HL-60/S4 treated with phorbol 12-myristate 13-acetate at 8.2 ng/mL for 4 days and 3 days (cell line): ENCODE results near the gene ZNF749.

Source experiments
- in situ Hi-C: fragments of 300-500 bp; cut with MboI; formaldehyde crosslinking; loops from 2 replicates; pipeline ENCODE4 v1.15.0; 2022; ENCODE audit warnings: low sequenced_read_pairs

The ZNF749 gene

GRCh38 chr19:57435062-57435978, at the start of gene ZNF749:
TSS of gene ZNF749 (plus strand) at chr19:57435325. CDS start at chr19:57435579, 254 bp downstream.
- in situ Hi-C loops, result no loop called here

- in situ Hi-C loops, result no loop called here
Measured at GRCh38 chr19:57389194-57389729, 45.9 kb upstream of the ZNF749 start.

DNA sequence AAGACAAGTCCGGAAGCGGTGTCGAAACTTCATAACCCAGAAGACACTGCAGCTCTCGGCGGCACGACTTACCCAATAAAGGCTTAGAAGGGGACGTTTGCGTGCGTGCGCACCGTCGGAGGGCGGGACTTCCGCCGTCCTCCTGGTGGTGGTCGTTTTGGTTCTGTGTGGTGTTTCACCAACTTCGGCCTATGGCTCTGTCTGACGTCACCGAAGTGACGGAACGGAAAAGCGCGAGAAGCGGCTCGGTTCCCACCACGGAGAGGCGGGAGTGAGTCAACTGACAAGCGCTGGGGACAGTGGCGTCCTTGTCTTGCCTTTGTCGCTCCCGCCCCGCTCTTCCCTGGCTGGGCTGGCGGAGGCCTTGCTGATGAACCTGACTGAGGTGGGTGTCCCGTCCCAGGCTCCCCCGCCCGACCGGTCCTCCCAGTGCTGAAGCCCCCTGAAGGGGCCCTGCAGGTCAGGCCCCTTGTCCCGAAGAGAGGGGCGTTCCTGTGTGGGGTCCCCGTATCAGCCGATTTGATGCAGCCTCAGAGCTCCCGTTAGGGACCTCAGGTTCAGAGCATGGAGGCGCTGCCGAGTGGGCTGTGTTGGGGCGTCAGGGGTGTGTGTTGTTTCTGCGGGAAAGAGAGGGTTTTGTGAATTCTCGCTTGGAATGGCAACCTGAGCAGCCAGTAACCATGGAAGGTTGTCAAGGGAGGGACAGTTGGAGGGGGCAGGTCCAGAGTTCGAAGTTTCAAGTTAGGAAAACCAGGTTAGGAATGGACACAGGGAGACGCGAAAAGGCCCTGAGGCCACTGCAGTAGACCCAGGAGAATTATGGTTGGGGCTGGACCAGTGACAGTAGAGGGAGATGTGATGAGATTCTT, 45.2 kb upstream of the ZNF749 start, which contains the start of gene ZNF548:
Gene ZNF548 (plus strand): TSS at position 125 of the 869 bp plus-strand sequence. CDS start 246 bp downstream, at position 371.
- in situ Hi-C loops, result no loop called here

- in situ Hi-C loops, result no loop called here
Measured at GRCh38 chr19:57395710-57396109, 39.4 kb upstream of the ZNF749 start.

GRCh38 chr19:57398868-57399267, 36.3 kb upstream of the ZNF749 start:
- in situ Hi-C loops, result no loop called here

GRCh38 chr19:57403737-57404563, 31.2 kb upstream of the ZNF749 start:
- in situ Hi-C loops, result no loop called here

- in situ Hi-C loops, result no loop called here
Measured at GRCh38 chr19:57406516-57407123, 28.5 kb upstream of the ZNF749 start.

DNA sequence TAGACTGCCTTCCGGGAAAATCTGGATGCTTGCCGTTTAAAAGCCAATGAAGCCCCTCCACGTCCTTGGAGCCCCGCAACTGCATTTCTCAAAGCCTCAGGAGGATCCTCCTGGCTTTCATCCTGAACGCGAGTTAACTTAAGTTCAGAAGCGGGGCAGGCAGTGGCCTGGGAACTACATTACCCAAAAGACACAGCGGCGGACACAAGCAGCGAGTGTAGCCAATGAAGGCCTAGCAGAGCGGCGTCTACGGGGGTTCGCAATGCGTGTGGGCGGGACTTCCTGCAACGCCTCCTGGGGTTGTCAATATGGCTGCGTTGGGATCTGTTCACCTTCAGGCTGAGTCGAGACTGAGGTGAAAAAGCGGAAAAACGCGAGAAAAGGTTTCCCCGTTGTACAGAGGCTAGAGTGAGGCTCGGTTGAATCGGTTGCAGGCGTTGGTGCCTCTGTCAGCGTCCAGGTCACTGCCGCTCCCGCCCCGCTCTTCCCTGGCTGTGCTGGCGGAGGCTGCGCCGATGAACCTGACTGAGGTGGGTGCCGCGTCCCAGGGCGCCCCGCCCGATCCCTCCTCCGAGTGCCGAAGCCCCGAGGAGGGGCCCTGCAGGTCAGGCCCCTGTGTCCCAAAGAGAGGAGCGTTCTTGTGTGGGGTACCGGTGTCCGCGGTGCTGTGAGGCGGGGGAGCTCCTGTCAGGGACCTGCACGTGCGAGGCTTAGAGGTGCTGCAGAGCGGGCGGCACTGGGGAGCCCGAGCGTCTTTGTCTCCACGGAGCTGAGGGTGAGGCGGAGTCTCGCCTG, 24.1 kb upstream of the ZNF749 start, which contains the start of gene ZNF17:
Gene ZNF17 (plus strand): TSS at position 285 of the 795 bp plus-strand sequence. CDS start 2,455 bp downstream, outside the sequence.
- in situ Hi-C loops, result no loop called here

GRCh38 chr19:57419439-57419838, 15.7 kb upstream of the ZNF749 start:
- in situ Hi-C loops, result no loop called here

- in situ Hi-C loops, result no loop called here
Measured at GRCh38 chr19:57421037-57421436, 14.1 kb upstream of the ZNF749 start.

GRCh38 chr19:57434386-57435061, 601 bp upstream of the ZNF749 start:
- in situ Hi-C loops, result no loop called here

DNA sequence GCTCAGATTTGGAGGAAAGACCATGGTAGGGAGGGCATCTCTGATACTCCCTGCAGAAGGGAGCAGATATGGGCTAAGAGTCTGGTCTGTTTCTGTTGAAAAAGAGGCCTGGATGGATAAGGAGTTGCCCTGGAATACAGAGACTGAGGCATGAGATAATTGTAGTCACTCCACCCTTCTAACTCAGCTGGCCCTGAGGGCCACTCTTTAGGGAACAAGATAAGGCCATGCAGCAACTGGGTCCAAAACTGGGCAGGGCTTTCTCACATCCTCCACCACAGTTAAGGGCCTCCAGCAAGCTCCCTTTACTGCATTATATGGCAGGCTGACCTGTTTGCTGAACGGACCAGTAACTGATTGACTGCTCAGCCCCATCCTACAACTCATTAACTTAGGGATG, 1.3 kb downstream of the ZNF749 start:
- in situ Hi-C loops, result no loop called here

- in situ Hi-C loops, result no loop called here
Measured at GRCh38 chr19:57437931-57438330, 2.8 kb downstream of the ZNF749 start.

DNA sequence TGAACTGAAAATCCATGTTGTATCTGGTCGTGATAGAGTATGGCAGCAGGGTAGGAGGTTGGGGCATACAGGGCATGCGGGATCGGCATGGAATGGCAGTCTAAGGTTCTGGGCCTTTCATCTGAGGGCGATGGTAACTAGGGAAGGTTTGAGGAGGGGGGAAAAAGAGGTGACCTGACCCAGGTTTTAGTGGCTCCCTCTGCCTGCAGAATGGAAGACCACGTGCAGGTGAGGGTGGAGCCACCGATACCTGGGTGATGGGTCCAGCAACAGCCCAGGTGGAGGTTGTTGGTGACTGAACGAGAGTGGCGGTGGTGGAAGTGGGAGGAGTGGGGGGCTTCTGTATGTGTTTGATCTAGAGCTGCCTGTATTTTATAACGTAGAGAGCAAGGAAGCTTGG, 3.8 kb downstream of the ZNF749 start:
- in situ Hi-C loops, result no loop called here

DNA sequence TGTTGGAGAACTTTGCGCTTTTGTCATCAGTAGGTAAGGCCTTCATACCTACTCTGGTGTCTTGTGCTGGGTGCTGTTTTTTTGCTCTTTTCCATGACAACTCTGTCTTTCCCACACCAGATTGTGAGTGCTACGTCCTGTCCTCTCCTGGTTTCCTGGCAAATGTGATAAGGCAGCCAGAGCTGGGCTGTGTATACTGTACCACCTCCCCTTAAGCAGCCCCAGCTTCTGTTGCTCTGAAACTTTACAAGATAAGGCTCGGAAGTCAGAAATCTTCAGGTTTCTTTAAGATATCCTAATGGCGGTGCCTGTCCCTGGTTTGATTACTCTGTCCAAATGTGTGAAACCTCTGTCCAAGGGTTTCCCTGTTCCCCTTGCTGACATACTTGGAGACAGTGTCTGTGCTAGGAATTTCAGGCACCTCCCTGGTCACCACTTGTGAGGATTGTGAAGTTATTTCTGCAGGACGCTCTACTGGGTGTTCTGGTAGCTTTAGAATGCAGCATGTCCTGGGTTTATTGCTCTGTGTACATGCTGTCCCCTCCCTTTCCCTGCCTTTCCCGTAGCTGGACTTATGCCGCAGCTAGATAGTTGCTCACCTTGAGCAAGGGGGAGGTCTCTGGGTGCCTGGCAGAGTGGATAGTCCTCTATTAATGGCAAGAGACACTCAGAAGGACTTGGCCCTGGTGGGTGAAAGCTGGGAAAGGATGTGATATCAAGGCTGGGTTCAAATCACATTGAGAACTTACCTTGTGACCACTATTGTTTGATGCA, 7.0 kb downstream of the ZNF749 start:
- in situ Hi-C loops, result no loop called here

DNA sequence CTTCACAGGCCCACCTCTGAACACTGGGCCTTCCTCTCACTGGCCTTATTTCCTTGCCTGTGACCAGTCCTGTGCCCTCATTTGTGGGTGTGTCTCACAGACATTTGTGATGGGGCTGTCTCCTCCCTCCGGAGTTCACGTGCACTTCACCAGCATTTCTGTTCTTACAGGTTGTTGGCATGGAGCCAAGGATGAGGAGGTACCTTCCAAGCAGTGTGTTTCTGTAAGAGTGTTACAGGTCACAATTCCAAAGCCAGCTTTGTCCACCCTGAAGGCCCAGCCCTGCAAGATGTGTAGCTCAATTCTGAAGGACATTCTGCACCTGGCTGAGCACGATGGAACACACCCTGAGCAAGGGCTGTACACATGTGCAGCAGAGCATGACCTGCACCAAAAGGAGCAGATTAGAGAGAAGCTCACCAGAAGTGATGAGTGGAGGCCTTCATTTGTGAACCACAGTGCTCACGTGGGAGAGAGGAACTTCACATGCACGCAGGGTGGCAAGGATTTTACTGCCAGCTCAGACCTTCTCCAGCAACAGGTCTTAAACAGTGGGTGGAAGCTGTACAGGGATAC, 8.1 kb downstream of the ZNF749 start:
- in situ Hi-C loops, result no loop called here

DNA sequence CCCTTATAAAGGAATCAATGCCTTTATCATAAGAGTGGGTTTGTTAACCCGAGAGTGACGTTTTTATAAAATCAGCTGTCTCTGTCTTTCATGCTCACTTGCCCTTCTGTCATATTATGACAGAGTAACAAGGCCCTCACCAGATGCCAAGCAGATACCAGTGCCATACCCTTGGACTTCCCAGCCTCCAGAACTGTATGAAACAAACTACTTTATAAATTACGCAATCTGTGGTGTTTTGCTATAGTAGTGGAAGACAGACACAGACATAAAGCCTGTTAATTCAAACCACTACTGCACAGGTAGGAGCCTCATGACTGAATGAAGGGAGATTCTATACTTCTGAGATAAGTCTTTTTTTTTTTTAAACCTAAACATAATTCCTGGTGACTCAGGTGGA, 17.2 kb downstream of the ZNF749 start:
- in situ Hi-C loops, result no loop called here
